Progenitor cell of endocrine pancreas (in vitro differentiated cells): ENCODE data around the gene C16orf46. TPM values are rescaled to one million over a fixed set of nuclear protein-coding genes. Genes with fewer than 3 reads are reported as not detected.
A peak's percentile ranks its signal among the peaks of the same experiment; 100 is the strongest.

ENCODE experiments used
- DNase-seq: peaks from one replicate; pipeline ENCODE4 v3.0.0; 2021; ENCODE audit warnings: low spot score; ENCODE audit not compliant: unreplicated experiment
- H3K27ac Mint-ChIP-seq: 2 replicates; pipeline ENCODE4 v1.8.0; 2021; ENCODE audit warnings: mild to moderate bottlenecking, moderate library complexity, mixed read lengths
- H3K27me3 Mint-ChIP-seq: 2 replicates; pipeline ENCODE4 v1.8.0; 2021; ENCODE audit warnings: mixed read lengths
- H3K36me3 Mint-ChIP-seq: 2 replicates; pipeline ENCODE4 v1.8.0; 2022; ENCODE audit warnings: mixed read lengths; ENCODE audit not compliant: insufficient read depth
- H3K4me1 Mint-ChIP-seq: 2 replicates; pipeline ENCODE4 v1.8.0; 2021; ENCODE audit warnings: low read depth, mixed read lengths
- H3K4me3 Mint-ChIP-seq: 2 replicates; pipeline ENCODE4 v1.8.0; 2021; ENCODE audit warnings: low read depth, mild to moderate bottlenecking, moderate library complexity, mixed read lengths
- H3K9me3 Mint-ChIP-seq: 2 replicates; pipeline ENCODE4 v1.8.0; 2021; ENCODE audit warnings: low read depth, mixed read lengths
- total RNA-seq: library from RNA; stranded (reverse); gene quantifications from 2 replicates; pipeline ENCODE4 v1.2.1, GENCODE V29; 2021
- TF ChIP-seq, protein P1 (sequence below): fragments of 200-600 bp; sonication (generic); IDR thresholded peaks from one replicate; pipeline ENCODE4 v1.5.0; 2021; ENCODE audit warnings: antibody characterized with exemption, mild to moderate bottlenecking; ENCODE audit not compliant: unreplicated experiment

The C16orf46 gene
- total RNA-seq, 1 donor from 2014 or later, result 3.8 TPM

DNA sequence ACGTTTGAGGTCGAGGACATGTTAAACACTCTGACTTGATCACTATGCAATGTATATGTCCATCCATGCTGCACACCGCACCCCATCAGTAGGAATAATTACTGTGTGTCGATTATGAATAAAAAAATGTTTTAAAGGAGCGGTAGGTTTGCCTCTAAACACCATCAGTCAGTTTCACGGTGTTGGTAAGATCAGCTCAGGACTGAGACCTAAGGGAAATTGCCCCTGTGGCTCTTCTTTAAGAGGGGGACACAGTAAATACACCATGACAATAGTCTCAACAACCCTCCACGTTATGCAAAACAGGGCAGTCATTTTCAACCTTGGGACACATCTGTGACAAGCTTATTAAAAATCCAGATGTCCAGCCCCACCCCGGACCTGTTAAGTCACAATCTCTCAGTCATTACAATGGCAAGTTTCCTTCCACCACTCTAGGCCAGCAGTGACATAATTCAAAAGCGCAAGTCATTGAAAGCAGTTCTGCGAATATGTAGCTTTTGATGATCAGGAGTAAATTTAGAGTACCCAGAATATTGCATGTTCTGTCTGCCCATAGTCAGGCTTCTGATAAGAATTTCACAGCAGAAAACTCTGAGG is 40.2 kb downstream of the C16orf46 start:
- Mint-ChIP-seq H3K4me3 (peak overlapping the region; percentile 86), H3K36me3 (peaks cover 16% of the 10 kb centered on the region), H3K27ac (peak overlapping the region; percentile 78), H3K4me1 (peaks cover 19% of the 10 kb centered on the region), H3K9me3 (no peaks in the 10 kb centered on the region), H3K27me3 (no peaks in the 10 kb centered on the region)
- DNase-seq, result no peak
- TF ChIP-seq, protein P1, sequence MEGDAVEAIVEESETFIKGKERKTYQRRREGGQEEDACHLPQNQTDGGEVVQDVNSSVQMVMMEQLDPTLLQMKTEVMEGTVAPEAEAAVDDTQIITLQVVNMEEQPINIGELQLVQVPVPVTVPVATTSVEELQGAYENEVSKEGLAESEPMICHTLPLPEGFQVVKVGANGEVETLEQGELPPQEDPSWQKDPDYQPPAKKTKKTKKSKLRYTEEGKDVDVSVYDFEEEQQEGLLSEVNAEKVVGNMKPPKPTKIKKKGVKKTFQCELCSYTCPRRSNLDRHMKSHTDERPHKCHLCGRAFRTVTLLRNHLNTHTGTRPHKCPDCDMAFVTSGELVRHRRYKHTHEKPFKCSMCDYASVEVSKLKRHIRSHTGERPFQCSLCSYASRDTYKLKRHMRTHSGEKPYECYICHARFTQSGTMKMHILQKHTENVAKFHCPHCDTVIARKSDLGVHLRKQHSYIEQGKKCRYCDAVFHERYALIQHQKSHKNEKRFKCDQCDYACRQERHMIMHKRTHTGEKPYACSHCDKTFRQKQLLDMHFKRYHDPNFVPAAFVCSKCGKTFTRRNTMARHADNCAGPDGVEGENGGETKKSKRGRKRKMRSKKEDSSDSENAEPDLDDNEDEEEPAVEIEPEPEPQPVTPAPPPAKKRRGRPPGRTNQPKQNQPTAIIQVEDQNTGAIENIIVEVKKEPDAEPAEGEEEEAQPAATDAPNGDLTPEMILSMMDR, result no peak

- TF ChIP-seq, protein P1, result no peak
- Mint-ChIP-seq H3K4me1 (peaks cover 19% of the 10 kb centered on the region), H3K36me3 (peaks cover 13% of the 10 kb centered on the region), H3K27ac (peak overlapping the region; percentile 78), H3K9me3 (no peaks in the 10 kb centered on the region), H3K4me3 (peak overlapping the region; percentile 86), H3K27me3 (no peaks in the 10 kb centered on the region)
- peak; percentile 35 for DNase-seq
These were observed 40.9 kb downstream of the C16orf46 start for GRCh38 chr16:81035975-81036750.

DNA sequence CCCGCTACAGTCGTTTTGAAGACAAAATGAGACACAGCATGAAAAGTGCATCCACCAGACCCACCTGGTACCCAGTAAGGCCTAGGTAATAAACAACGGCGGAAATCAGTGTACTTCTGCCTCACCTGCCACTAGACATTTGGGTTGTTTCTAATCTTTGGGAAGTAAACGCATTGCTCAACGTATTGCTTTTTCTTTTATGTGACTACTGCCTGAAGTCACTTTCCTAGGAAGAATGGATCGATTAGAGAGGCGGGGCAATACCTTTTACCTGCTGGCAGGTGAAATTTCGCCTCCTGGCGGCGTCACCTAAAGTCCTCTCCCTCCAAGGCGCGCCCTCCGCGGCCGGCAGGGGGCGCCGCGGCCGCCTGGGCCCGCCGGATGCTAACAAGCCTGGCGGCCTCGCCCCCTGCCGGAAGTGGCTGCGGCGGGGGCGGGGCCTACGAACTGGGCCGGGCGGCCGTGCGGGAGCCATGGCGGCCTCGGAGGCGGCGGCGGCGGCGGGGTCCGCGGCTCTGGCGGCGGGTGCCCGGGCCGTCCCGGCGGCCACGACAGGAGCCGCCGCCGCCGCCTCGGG is 41.6 kb downstream of the C16orf46 start, which contains the start of gene ATMIN:
TSS of gene ATMIN (plus strand) at position 445 of the 577 bp plus-strand sequence. CDS start at position 474, 29 bp downstream.
- Mint-ChIP-seq H3K27ac (peak within 1 kb of the TSS; percentile 90), H3K4me3 (peak within 1 kb of the TSS; percentile 86), H3K36me3 (peaks cover 13% of the 10 kb centered on the region), H3K4me1 (peaks cover 19% of the 10 kb centered on the region), H3K27me3 (no peaks in the 10 kb centered on the region), H3K9me3 (no peaks in the 10 kb centered on the region)
- peak; percentile 94 for DNase-seq
- TF ChIP-seq, protein P1, result peak; percentile 100

DNA sequence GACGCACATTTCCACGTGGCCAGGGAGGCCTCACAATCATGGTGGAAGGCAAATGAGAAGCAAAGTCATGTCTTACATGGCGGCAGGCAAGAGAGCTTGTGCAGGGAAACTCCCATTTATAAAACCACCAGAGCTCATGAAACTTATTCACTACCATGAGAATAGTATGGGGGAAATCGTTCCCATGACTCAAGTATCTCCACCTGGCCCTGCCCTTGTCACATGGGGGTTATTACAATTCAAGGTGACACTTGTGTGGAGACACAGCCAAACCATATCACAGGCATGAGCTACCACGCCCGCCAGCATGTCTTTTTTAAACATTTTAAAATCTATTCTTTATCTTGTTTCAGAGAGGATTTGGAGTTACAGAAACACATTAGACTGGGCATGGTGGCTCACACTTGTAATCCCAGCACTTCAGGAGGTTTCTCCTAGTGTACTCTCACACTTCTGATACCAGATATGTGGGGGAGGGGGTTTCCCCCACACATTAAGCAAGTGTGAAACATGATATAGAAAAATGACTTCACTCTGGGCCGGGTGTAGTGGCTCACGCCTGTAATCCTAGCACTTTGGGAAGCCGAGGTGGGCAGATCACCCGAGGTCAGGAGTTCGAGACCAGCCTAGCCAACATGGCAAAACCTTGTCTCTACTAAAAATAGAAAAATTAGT is 47.0 kb downstream of the C16orf46 start:
- peaks cover under 1% of the 10 kb centered on the region for H3K4me1 Mint-ChIP-seq
- H3K4me3 Mint-ChIP-seq, result no peak overlapping the region
- H3K27me3 Mint-ChIP-seq, result no peaks in the 10 kb centered on the region
- DNase-seq, result no peak
- no peak overlapping the region for H3K27ac Mint-ChIP-seq
- TF ChIP-seq, protein P1, result no peak
- no peaks in the 10 kb centered on the region for H3K9me3 Mint-ChIP-seq
- peaks cover 15% of the 10 kb centered on the region for H3K36me3 Mint-ChIP-seq

- no peak overlapping the region for H3K27ac Mint-ChIP-seq
- TF ChIP-seq, protein P1, result no peak
- no peaks in the 10 kb centered on the region for H3K4me1 Mint-ChIP-seq
- H3K36me3 Mint-ChIP-seq, result peaks cover 15% of the 10 kb centered on the region
- H3K4me3 Mint-ChIP-seq, result no peak overlapping the region
- no peak for DNase-seq
- no peaks in the 10 kb centered on the region for H3K9me3 Mint-ChIP-seq
- H3K27me3 Mint-ChIP-seq, result no peaks in the 10 kb centered on the region
These were observed 50.6 kb downstream of the C16orf46 start for GRCh38 chr16:81026429-81026828.
